GM19351 (cell line): Measurements from ENCODE around the gene AGPAT2.

Experiments used
- ATAC-seq: cut with Tn5 transposase; IDR thresholded peaks from one replicate; pipeline ENCODE4 v1.9.1; 2021; ENCODE audit warnings: mild to moderate bottlenecking, moderate library complexity; ENCODE audit not compliant: unreplicated experiment

AGPAT2 gene

DNA sequence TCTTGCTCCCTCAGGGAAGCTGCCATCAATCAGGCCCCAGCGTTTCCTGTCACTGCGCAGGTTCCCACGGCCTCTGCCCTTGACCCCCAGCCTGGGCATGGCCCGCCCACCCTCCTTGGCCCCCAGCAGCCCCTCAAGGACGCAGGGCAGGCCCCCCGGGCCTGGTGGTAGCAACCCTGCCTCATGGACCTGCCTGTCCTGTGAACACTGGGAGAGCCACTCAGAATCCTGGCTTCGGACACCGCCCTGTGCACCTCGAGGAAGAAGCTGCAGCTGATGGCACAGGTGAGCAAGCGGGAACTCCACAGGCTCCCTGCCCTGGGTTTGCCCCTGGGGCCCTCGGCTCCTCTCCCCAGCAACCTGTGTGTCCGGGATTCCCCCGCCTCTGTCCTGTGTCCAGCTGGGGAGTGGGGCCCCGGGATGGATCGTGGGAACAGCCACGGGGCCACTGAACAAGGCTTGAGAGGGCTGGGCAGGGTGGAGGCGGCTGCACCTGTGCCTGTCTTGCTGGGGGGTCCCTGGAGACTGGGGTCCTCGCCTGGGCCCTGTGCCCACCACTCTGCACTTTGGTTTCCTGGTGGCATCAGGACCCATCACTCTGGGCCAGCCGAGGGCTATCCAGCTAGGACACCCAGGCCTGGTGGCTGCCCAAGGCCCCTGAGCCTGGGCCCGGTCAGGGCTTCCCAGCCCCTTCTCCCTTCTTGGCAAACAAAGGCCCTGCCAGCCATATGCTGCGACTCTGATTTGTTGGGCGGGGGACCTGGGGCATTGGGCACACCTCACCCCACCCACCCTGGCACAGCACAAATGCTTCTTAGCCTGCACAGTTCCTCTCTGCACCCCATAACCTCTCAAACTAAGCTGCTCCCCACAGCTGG is 58.0 kb downstream of the AGPAT2 start:
- ATAC-seq: no peak

DNA sequence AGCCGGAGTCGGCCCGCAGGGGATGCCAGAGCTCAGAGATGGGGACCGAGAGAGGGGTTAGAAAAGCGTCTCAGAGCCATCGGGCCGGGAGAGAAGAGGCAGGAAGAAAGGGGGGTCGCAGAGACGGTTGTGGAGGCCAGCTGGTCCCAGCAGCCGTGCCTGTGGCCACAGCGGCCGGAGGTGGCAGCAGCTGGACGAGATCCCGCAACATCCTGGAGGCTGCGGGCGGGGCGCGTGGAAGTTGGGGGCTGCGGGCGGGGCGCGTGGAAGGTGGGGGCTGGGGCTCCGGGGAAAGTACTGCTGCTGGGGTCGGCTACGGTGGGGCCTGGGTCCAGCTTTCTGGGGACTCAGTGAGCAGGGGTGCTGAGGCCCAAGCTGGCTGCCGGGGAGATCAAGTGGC is 59.0 kb downstream of the AGPAT2 start:
- ATAC-seq: no peak

DNA sequence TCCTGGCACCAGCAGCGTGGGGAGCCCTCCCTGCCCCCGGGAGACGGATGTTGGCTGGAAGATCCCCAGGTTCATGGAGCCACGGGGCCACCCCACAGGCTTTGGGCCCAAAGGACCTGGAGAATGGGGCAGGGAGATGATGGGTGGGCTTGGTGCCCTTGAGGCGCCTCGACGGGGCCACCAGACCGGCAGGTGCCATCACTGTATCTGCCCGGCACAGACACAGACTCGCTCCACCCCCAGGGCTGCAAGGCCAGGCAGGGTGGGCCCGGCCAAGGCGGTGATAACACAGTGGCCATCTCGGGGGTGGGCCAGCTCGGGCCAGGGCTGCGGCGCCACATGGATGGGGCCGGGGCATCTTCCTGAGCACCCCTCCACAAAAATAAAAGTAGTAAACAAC is 59.6 kb downstream of the AGPAT2 start:
- ATAC-seq: no peak

DNA sequence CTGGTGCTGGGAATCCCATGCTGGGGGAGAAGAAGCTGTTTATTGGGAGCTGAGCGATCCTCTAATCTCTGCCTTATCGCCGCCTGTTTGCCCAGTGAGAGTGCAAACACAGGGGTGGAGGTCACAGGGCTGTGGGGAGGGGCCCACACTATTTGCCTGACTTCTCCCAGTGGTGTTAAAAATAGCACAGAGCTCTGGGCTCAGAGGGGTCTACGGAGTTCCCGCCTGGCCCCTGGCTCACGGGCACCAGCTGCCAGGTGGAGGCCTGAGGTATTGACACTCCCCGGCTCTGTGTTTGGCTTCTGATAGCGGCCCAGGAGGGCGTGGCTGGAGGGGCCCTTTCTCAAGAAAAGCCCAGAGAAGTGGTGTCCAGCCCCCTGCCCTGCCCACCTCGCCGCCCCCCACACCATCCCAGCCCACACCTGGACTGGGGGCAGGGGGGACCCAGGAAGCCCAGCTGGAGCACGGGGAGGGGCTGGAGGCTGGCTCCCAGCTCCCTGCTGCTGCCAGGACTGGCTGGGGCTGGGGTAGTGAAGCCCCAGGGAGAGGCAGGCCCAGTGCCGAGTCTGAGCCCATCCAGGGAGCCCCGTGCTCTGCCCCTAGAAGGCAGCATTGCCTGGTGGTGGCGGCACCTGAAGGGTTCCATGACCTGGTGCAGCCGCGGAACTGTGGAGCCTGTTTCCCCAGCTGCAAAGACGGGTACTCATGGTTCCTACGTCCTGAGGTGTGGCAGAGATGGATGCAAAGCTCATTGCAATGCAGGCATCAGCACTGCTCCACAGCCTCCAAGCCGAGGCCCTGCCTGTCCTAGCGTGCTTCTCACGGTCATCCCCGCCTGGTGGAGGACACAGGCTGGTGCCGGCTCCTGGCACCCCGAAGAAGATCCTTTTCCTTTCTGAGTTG is 60.3 kb downstream of the AGPAT2 start:
- no peak for ATAC-seq

DNA sequence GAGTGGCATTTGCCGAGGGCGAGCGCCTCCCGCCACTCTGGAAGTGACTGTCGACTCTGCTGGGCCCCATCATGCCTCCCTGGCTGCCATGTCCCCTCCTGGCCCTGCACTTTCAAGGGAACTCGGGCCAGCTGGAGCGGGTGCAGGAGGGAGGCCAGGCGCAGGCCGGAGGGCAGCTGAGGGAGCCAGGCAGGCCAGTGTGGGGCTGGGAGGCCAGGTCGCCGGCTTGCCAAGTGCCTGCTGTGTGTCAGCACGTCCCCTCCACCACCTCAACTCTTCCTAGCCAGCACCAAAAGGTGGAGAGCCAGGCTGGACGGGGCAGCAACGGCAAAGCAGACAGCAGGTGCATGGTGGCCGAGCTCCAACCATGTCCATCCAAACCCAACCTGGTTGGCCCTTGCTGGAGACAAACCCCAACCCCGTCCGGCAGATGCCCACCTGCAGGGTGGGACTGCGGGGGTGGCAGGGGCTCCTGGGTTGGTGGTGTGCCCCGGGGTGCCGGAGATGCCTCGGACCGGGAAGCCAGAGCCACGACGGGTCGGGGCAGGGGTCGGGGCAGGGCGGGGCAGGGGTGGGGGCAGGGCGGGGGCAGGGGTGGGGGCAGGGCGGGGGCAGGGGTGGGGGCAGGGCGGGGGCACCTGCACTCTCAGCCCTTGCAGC is 61.1 kb downstream of the AGPAT2 start:
- ATAC-seq: no peak

DNA sequence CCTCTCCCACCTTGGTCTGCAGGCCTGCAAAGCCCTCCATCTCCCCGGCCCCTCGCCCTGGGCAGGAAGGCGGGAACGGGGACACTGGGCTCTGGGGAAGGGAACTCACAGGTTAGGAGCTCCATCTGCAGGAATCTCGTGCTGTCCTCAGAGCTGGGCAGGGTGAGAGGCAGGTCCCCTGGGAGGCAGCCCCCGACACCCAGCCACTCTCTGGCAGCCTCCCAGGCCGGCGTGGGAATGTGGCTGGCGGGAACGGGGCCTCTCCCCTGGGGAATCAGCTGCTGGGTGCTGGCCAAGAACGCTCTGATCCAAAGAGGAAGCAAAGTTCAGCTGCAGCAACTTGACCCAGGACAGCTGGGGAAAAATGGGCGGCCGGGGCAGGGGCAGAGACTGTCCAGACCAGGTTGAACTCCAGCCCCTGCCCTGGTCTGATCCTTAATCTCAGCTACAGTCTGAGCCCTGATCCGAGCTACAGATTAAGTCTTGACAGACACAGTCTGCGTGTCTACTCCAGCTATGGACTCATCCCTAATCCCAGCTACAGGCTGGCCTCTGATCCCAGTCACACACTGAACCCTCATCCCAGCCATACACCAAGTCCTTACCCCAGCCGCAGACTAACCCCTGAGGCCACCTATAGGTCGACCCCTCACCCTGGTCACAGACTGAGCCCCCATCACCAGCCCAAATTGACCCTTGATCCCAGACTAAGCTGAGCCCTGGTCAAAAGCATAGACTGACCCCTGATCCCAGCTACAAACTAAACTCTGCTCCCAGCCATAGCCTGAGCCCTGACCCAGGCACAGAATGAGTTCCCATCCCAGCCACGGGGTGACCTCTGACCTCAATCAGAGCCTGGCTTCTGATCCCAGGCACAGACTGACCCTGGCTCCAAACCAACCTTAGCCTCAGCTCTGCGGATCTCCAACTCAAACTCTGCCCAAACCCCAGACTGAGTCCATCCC is 61.9 kb downstream of the AGPAT2 start:
- no peak for ATAC-seq

DNA sequence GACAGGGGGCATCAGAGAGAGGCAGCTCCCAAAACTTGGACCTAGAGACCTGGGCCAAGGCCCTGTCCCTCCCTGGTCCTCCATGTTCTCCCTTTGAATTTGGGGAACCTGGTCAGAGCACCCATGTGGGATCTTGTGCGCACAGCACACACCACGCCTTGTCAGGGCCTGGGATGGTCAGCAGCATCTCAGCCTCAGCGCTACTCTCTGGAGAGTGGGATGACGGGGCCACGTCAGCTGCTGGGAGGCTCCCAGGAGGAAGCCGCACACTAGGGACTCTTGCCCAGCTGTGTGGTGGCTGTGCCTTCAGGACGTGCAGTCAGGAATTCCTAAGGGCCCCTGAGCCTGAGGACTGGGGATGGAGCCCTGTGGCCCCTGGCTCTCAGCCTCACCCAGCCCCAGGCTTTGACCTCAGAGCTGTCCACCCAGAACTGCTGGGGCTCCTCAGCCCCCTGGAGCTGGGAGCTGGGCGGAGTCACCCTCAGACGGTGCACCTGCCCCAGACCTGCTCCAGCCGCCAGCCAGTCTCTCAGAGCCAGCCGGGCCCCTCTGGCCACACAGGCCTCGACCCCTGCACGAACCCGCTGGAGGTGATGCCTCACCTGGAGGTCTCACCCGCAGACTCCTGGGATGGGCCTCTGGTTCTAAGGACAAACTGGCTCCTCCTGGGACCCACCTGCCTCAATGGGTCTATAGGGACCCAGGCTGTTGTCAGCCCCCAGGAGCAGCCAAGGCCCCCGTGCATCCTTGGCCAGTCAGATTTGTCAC is 62.9 kb downstream of the AGPAT2 start:
- ATAC-seq: no peak

DNA sequence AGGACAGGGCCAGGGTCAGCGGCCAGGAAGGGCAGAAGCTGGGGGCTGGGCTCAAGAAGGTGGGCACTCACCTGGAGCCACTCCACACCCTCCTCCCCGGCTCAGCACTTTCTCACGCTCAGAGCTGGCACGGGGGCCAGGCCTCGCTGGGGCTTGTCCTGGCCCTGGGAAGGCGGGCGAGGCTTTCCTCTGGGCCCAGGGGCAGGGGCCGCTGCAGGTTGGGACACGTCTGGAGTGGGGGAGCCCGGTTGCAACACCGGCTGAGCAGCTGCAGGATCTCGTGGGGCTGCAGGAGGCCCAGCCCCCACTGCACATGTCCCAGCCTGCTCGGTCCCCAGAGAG is 63.4 kb downstream of the AGPAT2 start:
- ATAC-seq: no peak
